ENCODE measurements around the gene ANKS3. TPM values are rescaled to one million over a fixed set of nuclear protein-coding genes. Genes with fewer than 3 reads are reported as not detected.

The ANKS3 gene
- total RNA-seq, 2 donors from 2014 or later = 29.8 to 41.8 TPM

DNA sequence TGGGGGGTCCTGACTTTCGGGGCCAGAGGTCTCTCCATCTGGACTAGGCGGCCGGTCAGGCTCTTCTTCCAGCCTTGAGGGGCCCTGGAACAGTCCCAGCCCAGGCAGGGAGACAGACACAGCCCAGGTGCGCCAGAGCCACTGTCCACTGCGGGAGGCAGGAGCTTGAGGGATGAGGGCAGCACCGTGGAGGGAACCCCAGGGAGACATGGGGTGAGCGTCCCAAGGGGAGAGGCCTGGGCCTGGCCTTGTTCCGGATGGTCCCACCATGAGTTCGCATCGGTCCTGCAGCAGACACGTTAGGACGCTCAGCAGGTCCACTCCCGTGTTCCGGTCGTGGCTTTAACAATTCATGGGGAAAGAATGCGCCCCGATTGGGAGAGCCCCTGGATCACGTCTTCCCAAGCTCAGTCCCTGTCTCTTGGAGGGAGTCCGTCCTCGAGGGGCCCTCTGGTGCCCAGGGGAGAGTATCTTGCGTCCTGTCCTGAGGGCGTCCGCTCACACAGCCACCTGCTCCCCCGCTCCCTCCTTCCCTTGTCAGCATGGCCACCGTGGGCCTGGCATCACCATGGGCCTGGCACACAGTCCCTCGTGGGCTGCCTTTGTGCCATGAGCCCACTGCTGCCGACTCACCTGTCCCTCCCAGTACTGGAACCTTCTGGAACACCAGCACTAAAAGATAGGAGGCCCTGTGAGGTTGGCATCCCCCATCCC is 47.4 kb downstream of the ANKS3 start:
- Histone ChIP-seq H3K4me1 (ENCODE audit: control insufficient read depth in 1 of 2, low read depth in 2 of 2) (no peaks in the 10 kb centered on the region), H3K36me3 (peaks cover 39% of the 10 kb centered on the region), H3K4me3 (no peak overlapping the region), H3K27ac (no peak overlapping the region), H3K27me3 (replicated peaks; ENCODE audit: insufficient read depth) (no peaks in the 10 kb centered on the region), H3K9me3 (no peaks in the 10 kb centered on the region)
- TF ChIP-seq CTCF (IDR thresholded peaks at IDR 0.05) = no peak
- no peak for DNase-seq (ENCODE audit: low spot score)
- ATAC-seq (ENCODE audit: insufficient number of reproducible peaks, low FRiP score, low read depth) = no peak

GRCh38 chr16:4685776-4686496 is 48.1 kb downstream of the ANKS3 start:
- DNase-seq (ENCODE audit: low spot score) (no peak), ATAC-seq (ENCODE audit: insufficient number of reproducible peaks, low FRiP score, low read depth) (no peak)
- Histone ChIP-seq H3K9me3 (no peaks in the 10 kb centered on the region), H3K4me1 (ENCODE audit: control insufficient read depth in 1 of 2, low read depth in 2 of 2) (no peaks in the 10 kb centered on the region), H3K27me3 (replicated peaks; ENCODE audit: insufficient read depth) (no peaks in the 10 kb centered on the region), H3K27ac (no peak overlapping the region), H3K36me3 (peaks cover 43% of the 10 kb centered on the region), H3K4me3 (no peak overlapping the region)
- TF ChIP-seq CTCF (IDR thresholded peaks at IDR 0.05) = no peak

DNA sequence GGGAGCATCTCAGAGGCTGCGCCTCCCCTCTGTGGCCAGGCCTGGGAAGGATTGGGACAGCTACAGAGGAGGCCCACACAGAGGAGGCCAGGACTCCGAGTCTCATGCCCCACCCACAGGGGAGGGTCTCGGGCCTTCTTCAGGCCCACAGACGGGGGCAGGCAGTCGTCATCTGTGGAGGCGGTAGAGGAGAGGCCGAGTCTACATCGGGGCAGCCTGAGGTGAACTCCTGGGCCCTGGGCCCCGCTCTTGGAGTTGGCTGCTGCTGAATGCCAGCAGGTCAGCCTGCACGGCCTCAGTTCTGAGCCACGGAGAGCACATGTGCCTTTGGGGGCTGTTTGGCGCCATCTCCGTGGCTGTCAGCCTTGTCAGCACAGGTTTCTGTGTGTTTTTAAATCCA is 48.8 kb downstream of the ANKS3 start:
- H3K9me3 ChIP-seq = no peaks in the 10 kb centered on the region
- no peak for TF ChIP-seq CTCF (IDR thresholded peaks at IDR 0.05)
- DNase-seq (ENCODE audit: low spot score) = no peak
- H3K4me3 ChIP-seq = no peak overlapping the region
- H3K27ac ChIP-seq = no peak overlapping the region
- no peaks in the 10 kb centered on the region for H3K4me1 ChIP-seq (ENCODE audit: control insufficient read depth in 1 of 2, low read depth in 2 of 2)
- ATAC-seq (ENCODE audit: insufficient number of reproducible peaks, low FRiP score, low read depth) = no peak
- peaks cover 43% of the 10 kb centered on the region for H3K36me3 ChIP-seq
- no peaks in the 10 kb centered on the region for H3K27me3 ChIP-seq (replicated peaks; ENCODE audit: insufficient read depth)

GRCh38 chr16:4684763-4685162 is 49.3 kb downstream of the ANKS3 start:
- H3K27ac ChIP-seq = no peak overlapping the region
- no peak overlapping the region for H3K4me3 ChIP-seq
- DNase-seq (ENCODE audit: low spot score) = no peak
- no peak for TF ChIP-seq CTCF (IDR thresholded peaks at IDR 0.05)
- H3K4me1 ChIP-seq (ENCODE audit: control insufficient read depth in 1 of 2, low read depth in 2 of 2) = no peaks in the 10 kb centered on the region
- no peak for ATAC-seq (ENCODE audit: insufficient number of reproducible peaks, low FRiP score, low read depth)
- H3K27me3 ChIP-seq (replicated peaks; ENCODE audit: insufficient read depth) = no peaks in the 10 kb centered on the region
- H3K9me3 ChIP-seq = no peaks in the 10 kb centered on the region
- peaks cover 43% of the 10 kb centered on the region for H3K36me3 ChIP-seq

DNA sequence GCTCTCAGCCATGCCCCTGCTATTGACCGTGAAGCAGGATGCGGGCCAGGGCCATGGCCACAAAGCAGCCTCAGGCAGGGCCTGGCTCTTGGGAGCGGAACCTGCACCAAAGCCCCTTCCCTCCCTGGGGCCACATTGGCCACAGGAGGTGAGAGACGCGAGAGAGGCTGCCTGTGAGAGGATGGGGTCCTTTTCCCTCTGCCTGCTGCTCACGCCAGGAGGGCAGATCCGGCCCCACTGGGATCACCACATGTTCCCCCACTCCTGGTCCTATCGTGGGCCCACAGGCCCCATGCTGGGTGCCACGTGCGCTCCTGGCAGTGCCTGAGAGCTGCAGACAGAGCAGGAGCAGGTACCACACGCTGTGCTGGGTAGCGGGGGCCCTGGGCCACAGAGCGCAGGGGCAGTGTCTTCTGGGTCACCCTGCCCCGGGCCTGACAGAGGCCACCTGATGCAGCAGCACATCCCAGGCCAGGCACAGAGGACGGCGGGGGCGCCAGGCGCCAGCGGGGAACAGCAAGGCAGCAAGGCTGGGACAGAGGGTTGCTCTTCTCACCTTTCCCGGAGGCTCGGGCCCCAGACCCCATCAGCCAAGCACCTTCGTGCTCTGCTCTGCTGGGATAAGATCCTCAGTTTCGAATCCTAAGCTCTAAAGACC is 49.9 kb downstream of the ANKS3 start:
- ATAC-seq (ENCODE audit: insufficient number of reproducible peaks, low FRiP score, low read depth) = no peak
- DNase-seq (ENCODE audit: low spot score) = no peak
- Histone ChIP-seq H3K4me1 (ENCODE audit: control insufficient read depth in 1 of 2, low read depth in 2 of 2) (no peaks in the 10 kb centered on the region), H3K27ac (no peak overlapping the region), H3K27me3 (replicated peaks; ENCODE audit: insufficient read depth) (no peaks in the 10 kb centered on the region), H3K36me3 (peaks cover 43% of the 10 kb centered on the region), H3K4me3 (no peak overlapping the region), H3K9me3 (no peaks in the 10 kb centered on the region)
- no peak for TF ChIP-seq CTCF (IDR thresholded peaks at IDR 0.05)

Data from thoracic aorta (tissue), 2 donors.